ENCODE measurements around the gene RAB31. TPM values are rescaled to one million over a fixed set of nuclear protein-coding genes. Genes with fewer than 3 reads are reported as not detected.

The RAB31 gene
- polyA plus RNA-seq, 2 of the 4 experiments (the other 2 are of a cell fraction), result 16.9 to 46.3 TPM

GRCh38 chr18:9715088-9715343 lies 6.9 kb downstream of the RAB31 start:
- ATAC-seq (no peak), FAIRE-seq (no peak), DNase-seq (ENCODE audit: low read depth in 1 of 2, low spot score in 1 of 2) (no peak)
- Histone ChIP-seq H3K9me3 (no peaks in the 10 kb centered on the region), H3K27ac (no peak overlapping the region), H3K4me3 (no peak overlapping the region), H3K4me1 (peaks cover 44% of the 10 kb centered on the region), H3K4me2 (no peak overlapping the region)
- POLR2A ChIA-PET, result interaction anchor here (0.6 kb wide), 1 partner anchor 212 kb away, joined by 4 read pairs; no protein-coding TSS in a partner anchor
- CTCF ChIA-PET, result no interaction called here
- WGBS (ENCODE audit: missing lambda C conversion rate), result 96% methylated on average over 3 of the region's 3 CpGs
- TF ChIP-seq ATOH8 (CRISPR knock-in tag; IDR thresholded peaks at IDR 0.05; ENCODE audit: low read depth) (no peak), HOXB5 (CRISPR knock-in tag; IDR thresholded peaks at IDR 0.05) (no peak), EP300 (IDR thresholded peaks at IDR 0.05) (no peak), MAX (IDR thresholded peaks at IDR 0.05) (no peak), BHLHE40 (IDR thresholded peaks at IDR 0.05; ENCODE audit: low read depth, low read length) (no peak), USF2 (IDR thresholded peaks at IDR 0.05) (no peak), ELK1 (IDR thresholded peaks at IDR 0.05; ENCODE audit: low read depth, low read length) (no peak), EHMT2 (IDR thresholded peaks at IDR 0.05; ENCODE audit: low read depth) (no peak), CTCF (IDR thresholded peaks at IDR 0.05) (no peak), PBX3 (IDR thresholded peaks at IDR 0.05) (no peak), FOSL2 (IDR thresholded peaks at IDR 0.05) (no peak), FOSL2 (CRISPR knock-in tag; IDR thresholded peaks at IDR 0.05) (no peak), POLR2AphosphoS2 (conservative IDR thresholded peaks at IDR 0.05; ENCODE audit: low read length) (no peak), HMGXB4 (CRISPR knock-in tag; IDR thresholded peaks at IDR 0.05; ENCODE audit: borderline replicate concordance) (no peak), POLR2A (IDR thresholded peaks at IDR 0.05; ENCODE audit: low read length) (no peak), RCOR1 (IDR thresholded peaks at IDR 0.05; ENCODE audit: low read depth, low read length) (no peak)

GRCh38 chr18:9715978-9716774 lies 8.1 kb downstream of the RAB31 start:
- H3K4me2 ChIP-seq, result 0 out of 3 replicates have a peak overlapping the region, but pooled peaks have one; percentile 1
- FAIRE-seq, result no peak
- ChIA-PET POLR2A (no interaction called here), CTCF (interaction anchor here (0.6 kb wide), 2 partner anchors 141 to 655 kb away, joined by 3 to 5 read pairs; no protein-coding TSS in a partner anchor)
- H3K4me1 ChIP-seq, result peaks cover 52% of the 10 kb centered on the region
- peak overlapping the region; percentile 19 to 52; a peak in 3 of 6 replicates for H3K27ac ChIP-seq
- 87% methylated on average over 10 of the region's 10 CpGs for WGBS (ENCODE audit: missing lambda C conversion rate)
- no peak for DNase-seq (ENCODE audit: low read depth in 1 of 2, low spot score in 1 of 2)
- H3K4me3 ChIP-seq, result no peak overlapping the region
- ATAC-seq, result no peak
- no peaks in the 10 kb centered on the region for H3K9me3 ChIP-seq
- TF ChIP-seq HDAC2 (IDR thresholded peaks at IDR 0.05), result no peak
- no peak for TF ChIP-seq JUN (IDR thresholded peaks at IDR 0.05)
- no peak for TF ChIP-seq ATOH8 (CRISPR knock-in tag; IDR thresholded peaks at IDR 0.05; ENCODE audit: low read depth)
- no peak for TF ChIP-seq E2F6 (IDR thresholded peaks at IDR 0.05; ENCODE audit: borderline replicate concordance, low read depth)
- TF ChIP-seq MYC (IDR thresholded peaks at IDR 0.05; ENCODE audit: borderline replicate concordance, low read length), result no peak
- no peak for TF ChIP-seq GATA3 (IDR thresholded peaks at IDR 0.05; ENCODE audit: borderline replicate concordance)
- TF ChIP-seq HOXA7 (CRISPR knock-in tag; IDR thresholded peaks at IDR 0.05), result no peak
- no peak for TF ChIP-seq RCOR1 (IDR thresholded peaks at IDR 0.05; ENCODE audit: low read depth, low read length)
- no peak for TF ChIP-seq FOSB (CRISPR knock-in tag; IDR thresholded peaks at IDR 0.05)
- no peak for TF ChIP-seq BCL3 (IDR thresholded peaks at IDR 0.05)
- no peak for TF ChIP-seq ZNF302 (CRISPR knock-in tag; IDR thresholded peaks at IDR 0.05)
- TF ChIP-seq NFE2L2 (conservative IDR thresholded peaks at IDR 0.05; ENCODE audit: low read length), result no peak
- no peak for TF ChIP-seq ZSCAN20 (CRISPR knock-in tag; IDR thresholded peaks at IDR 0.05)

Data from A549 (cell line).